ENCODE data around the gene EIF4A2.

- no peak for TF ChIP-seq CTCF (IDR thresholded peaks at IDR 0.05 in 2 of 3, conservative IDR thresholded peaks at IDR 0.05 in 1 of 3; ENCODE audit: borderline replicate concordance in 1 of 3, insufficient read depth in 1 of 3, low read depth in 2 of 3, low read length in 2 of 3)
- TF ChIP-seq POLR2AphosphoS5 (IDR thresholded peaks at IDR 0.05; ENCODE audit: low read depth, low read length), result no peak
- no peak for TF ChIP-seq EGR1 (IDR thresholded peaks at IDR 0.05; ENCODE audit: low read depth)
- no peak for TF ChIP-seq RAD21 (IDR thresholded peaks at IDR 0.05; ENCODE audit: low read depth)
- TF ChIP-seq JUND (IDR thresholded peaks at IDR 0.05), result no peak
- no peak for TF ChIP-seq POLR2A (IDR thresholded peaks at IDR 0.05; ENCODE audit: borderline replicate concordance, extremely low read depth, insufficient read depth, insufficient read length)
- TF ChIP-seq REST (IDR thresholded peaks at IDR 0.05; ENCODE audit: low read depth), result no peak
- no peak for TF ChIP-seq EZH2 (IDR thresholded peaks at IDR 0.05)
- TF ChIP-seq YY1 (IDR thresholded peaks at IDR 0.05; ENCODE audit: extremely low read depth, insufficient replicate concordance, low read depth, low read length), result no peak
- no peak for TF ChIP-seq EZH2phosphoT487 (IDR thresholded peaks at IDR 0.05; ENCODE audit: borderline replicate concordance)
- no peak for TF ChIP-seq SIN3A (IDR thresholded peaks at IDR 0.05; ENCODE audit: low read depth)
Measured at GRCh38 chr3:186802701-186803100, 19.3 kb downstream of the EIF4A2 start.
